Measurements from ENCODE around the gene PHF1. TPM values are rescaled to one million over a fixed set of nuclear protein-coding genes. Genes with fewer than 3 reads are reported as not detected.

Gene PHF1
- total RNA-seq, 1 experiment from 2014 or later, result 68.3 TPM

- DNase-seq, result no peak
- Mint-ChIP-seq H3K4me1 (ENCODE audit: low read depth, unreplicated experiment) (peaks cover 34% of the 10 kb centered on the region), H3K27ac (ENCODE audit: unreplicated experiment) (peak overlapping the region; percentile 7), H3K4me3 (ENCODE audit: low read depth, unreplicated experiment) (peak overlapping the region; percentile 90), H3K27me3 (ENCODE audit: unreplicated experiment) (peaks cover 10% of the 10 kb centered on the region), H3K9me3 (ENCODE audit: low read depth, unreplicated experiment) (no peaks in the 10 kb centered on the region), H3K36me3 (ENCODE audit: insufficient read depth, unreplicated experiment) (peaks cover 75% of the 10 kb centered on the region)
- intact Hi-C loops (cut with micrococcal nuclease; ENCODE audit: unreplicated experiment), result no loop called here
- TF ChIP-seq, protein P1, sequence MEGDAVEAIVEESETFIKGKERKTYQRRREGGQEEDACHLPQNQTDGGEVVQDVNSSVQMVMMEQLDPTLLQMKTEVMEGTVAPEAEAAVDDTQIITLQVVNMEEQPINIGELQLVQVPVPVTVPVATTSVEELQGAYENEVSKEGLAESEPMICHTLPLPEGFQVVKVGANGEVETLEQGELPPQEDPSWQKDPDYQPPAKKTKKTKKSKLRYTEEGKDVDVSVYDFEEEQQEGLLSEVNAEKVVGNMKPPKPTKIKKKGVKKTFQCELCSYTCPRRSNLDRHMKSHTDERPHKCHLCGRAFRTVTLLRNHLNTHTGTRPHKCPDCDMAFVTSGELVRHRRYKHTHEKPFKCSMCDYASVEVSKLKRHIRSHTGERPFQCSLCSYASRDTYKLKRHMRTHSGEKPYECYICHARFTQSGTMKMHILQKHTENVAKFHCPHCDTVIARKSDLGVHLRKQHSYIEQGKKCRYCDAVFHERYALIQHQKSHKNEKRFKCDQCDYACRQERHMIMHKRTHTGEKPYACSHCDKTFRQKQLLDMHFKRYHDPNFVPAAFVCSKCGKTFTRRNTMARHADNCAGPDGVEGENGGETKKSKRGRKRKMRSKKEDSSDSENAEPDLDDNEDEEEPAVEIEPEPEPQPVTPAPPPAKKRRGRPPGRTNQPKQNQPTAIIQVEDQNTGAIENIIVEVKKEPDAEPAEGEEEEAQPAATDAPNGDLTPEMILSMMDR (IDR thresholded peaks at IDR 0.05; ENCODE audit: unreplicated experiment), result no peak
- CTCF ChIA-PET, result no interaction called here
- BruUV-seq (replicated peaks), result no TSS peak
These were observed 5.0 kb downstream of the PHF1 start for GRCh38 chr6:33415831-33416230.

DNA sequence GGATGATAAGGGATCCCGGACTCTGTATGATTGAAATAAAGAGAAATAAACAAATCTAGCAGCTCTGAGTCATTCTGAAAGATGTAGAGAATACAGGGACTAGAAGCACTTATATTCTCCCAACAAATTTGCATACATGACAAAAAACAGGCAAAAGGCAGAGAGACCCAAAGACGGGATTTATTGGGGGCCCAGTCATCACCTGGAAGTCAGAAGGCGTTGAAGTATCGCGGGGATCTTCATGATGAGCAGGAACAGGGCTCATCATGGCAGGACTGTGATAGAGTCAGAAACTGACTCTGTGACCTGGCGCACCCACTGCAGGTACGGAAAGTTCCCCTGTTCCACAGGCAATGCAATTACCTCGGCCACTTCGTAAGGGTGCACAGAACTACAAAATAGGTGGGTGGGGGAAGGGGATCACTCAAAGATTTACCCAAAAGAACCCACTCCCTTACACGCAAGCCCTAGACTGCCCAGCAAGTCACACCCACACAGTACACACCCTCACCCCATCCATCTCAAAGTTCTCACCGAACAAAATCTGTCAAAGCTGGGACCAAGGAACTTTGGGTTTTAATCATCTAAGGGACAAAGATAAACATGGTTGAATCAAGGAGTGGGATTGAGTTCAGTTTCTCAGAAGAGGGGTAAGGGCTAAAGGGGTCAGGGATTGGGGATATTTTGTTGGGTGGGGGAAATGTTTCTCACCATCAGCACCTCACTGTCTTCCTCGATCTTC is 5.7 kb downstream of the PHF1 start:
- peak overlapping the region; percentile 90 for H3K4me3 Mint-ChIP-seq (ENCODE audit: low read depth, unreplicated experiment)
- peaks cover 30% of the 10 kb centered on the region for H3K4me1 Mint-ChIP-seq (ENCODE audit: low read depth, unreplicated experiment)
- TF ChIP-seq, protein P1 (IDR thresholded peaks at IDR 0.05; ENCODE audit: unreplicated experiment), result no peak
- H3K27me3 Mint-ChIP-seq (ENCODE audit: unreplicated experiment), result peaks cover 17% of the 10 kb centered on the region
- no TSS peak for BruUV-seq (replicated peaks)
- intact Hi-C loops (cut with micrococcal nuclease; ENCODE audit: unreplicated experiment), result no loop called here
- H3K36me3 Mint-ChIP-seq (ENCODE audit: insufficient read depth, unreplicated experiment), result peaks cover 67% of the 10 kb centered on the region
- H3K27ac Mint-ChIP-seq (ENCODE audit: unreplicated experiment), result peak overlapping the region; percentile 98
- CTCF ChIA-PET, result no interaction called here
- H3K9me3 Mint-ChIP-seq (ENCODE audit: low read depth, unreplicated experiment), result no peaks in the 10 kb centered on the region
- no peak for DNase-seq

GRCh38 chr6:33417128-33417902 is 6.5 kb downstream of the PHF1 start:
- TF ChIP-seq, protein P1 (IDR thresholded peaks at IDR 0.05; ENCODE audit: unreplicated experiment), result no peak
- peaks cover 25% of the 10 kb centered on the region for H3K4me1 Mint-ChIP-seq (ENCODE audit: low read depth, unreplicated experiment)
- peaks cover 60% of the 10 kb centered on the region for H3K36me3 Mint-ChIP-seq (ENCODE audit: insufficient read depth, unreplicated experiment)
- DNase-seq, result peak; percentile 33
- intact Hi-C loops (cut with micrococcal nuclease; ENCODE audit: unreplicated experiment), result no loop called here
- BruUV-seq (replicated peaks), result TSS peak; percentile 90
- H3K4me3 Mint-ChIP-seq (ENCODE audit: low read depth, unreplicated experiment), result peak overlapping the region; percentile 90
- H3K27me3 Mint-ChIP-seq (ENCODE audit: unreplicated experiment), result peaks cover 25% of the 10 kb centered on the region
- H3K9me3 Mint-ChIP-seq (ENCODE audit: low read depth, unreplicated experiment), result no peaks in the 10 kb centered on the region
- peak overlapping the region; percentile 98 for H3K27ac Mint-ChIP-seq (ENCODE audit: unreplicated experiment)
- CTCF ChIA-PET, result interaction anchor here (1.2 to 1.6 kb wide), 2 partner anchors 22 to 162 kb away, joined by 3 to 4 read pairs; partner anchors contain the start of gene BAK1

DNA sequence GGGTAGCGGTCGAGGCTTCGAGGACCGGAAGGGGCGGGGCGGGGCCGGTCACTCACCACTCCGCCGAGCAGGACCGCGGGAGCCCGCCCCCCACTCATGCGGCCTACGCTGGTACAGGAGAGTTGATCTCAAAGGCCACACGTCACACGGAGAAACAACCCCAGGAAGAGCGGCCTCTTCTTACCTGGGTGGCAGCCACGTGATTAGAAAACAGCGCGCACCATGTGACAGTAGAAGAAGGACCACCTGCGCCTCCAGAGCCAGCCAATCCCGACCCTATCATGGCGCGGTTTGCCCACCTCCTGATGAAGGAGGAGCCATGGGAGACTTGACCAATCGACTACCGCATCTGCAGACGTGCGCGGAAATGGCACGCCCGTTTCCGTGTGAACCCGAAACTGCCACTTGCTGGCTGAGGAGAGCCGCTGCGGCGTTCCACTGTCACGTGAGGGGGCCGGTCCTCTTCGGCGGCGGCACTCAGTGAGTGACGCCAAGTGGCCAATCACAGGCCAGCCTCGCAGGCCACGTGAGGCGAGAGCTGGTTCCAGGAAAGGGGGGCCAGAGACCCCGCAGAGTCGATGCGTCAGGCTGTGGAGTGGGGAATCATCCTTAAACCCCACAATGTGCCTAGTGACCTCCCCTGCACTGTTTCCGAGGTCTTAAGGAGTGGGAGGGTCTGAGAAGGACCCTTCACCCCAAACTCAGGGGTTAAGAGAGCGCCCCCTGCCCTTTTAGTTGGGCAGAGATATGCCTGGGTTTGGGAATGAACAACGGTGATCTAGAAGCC is 7.3 kb downstream of the PHF1 start, which contains the start of gene CUTA:
CUTA (minus strand) TSS at position 205 of the 787 bp plus-strand sequence; CDS start at position 98, 107 bp downstream.
- Mint-ChIP-seq H3K4me1 (ENCODE audit: low read depth, unreplicated experiment) (peaks cover 25% of the 10 kb centered on the region), H3K9me3 (ENCODE audit: low read depth, unreplicated experiment) (no peaks in the 10 kb centered on the region), H3K4me3 (ENCODE audit: low read depth, unreplicated experiment) (peak within 1 kb of the TSS; percentile 90), H3K36me3 (ENCODE audit: insufficient read depth, unreplicated experiment) (peaks cover 52% of the 10 kb centered on the region), H3K27me3 (ENCODE audit: unreplicated experiment) (peaks cover 32% of the 10 kb centered on the region), H3K27ac (ENCODE audit: unreplicated experiment) (peak within 1 kb of the TSS; percentile 98)
- TSS peak; percentile 59 for BruUV-seq (replicated peaks)
- CTCF ChIA-PET, result interaction anchor here (0.6 to 1.6 kb wide), 4 partner anchors 21 to 415 kb away, joined by 3 to 4 read pairs (median 4); partner anchors contain the start of gene BAK1
- intact Hi-C loops (cut with micrococcal nuclease; ENCODE audit: unreplicated experiment), result no loop called here
- peak; percentile 100 for DNase-seq
- TF ChIP-seq, protein P1 (IDR thresholded peaks at IDR 0.05; ENCODE audit: unreplicated experiment), result peak; percentile 67
